Endothelial cell of umbilical vein (primary cell): ENCODE measurements around the gene SLC10A1.

Experiments
- JUN ChIP-seq: IDR thresholded peaks from 2 replicates; pipeline ENCODE4 v1.6.1; 2011; ENCODE audit warnings: borderline replicate concordance, low read depth; ENCODE audit not compliant: insufficient read length, insufficient read depth
- POLR2A ChIP-seq: IDR thresholded peaks from 2 replicates; pipeline ENCODE4 v1.6.1; 2012; ENCODE audit warnings: low read depth, mild to moderate bottlenecking, control low read depth, low read length
- TF ChIP-seq, protein P1 (sequence below), 2 donors: IDR thresholded peaks; 1 replicate in 1 of 2; 2 replicates in 1 of 2; pipeline ENCODE4 v1.5.1; 2011; ENCODE audit warnings: low read length in 2 of 2, mild to moderate bottlenecking in 2 of 2, moderate library complexity in 2 of 2, control low read depth in 1 of 2, inconsistent platforms in 1 of 2, low read depth in 1 of 2; ENCODE audit not compliant: insufficient read depth in 1 of 2; ENCODE audit errors: extremely low read depth in 1 of 2

DNA sequence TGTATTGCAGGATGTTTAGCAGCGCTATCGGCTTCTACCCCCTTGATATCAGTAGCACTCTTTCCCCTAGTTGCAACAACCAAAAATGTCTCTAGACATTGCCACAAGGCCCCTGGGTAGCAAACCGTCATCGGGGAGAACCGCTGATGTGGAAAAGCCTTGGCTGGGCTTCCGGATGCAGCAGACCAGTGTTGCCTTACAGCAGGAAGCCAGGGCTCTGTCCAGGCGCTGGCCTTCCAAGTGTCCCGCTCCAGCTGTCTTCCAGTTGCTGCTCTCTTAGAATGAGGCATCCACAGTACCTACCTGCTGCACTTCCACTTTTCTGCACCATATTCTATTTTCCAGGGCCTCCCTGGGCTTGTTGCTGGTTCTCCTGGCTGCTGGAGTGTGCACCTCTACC, 22.6 kb upstream of the SLC10A1 start:
- TF ChIP-seq, protein P1, sequence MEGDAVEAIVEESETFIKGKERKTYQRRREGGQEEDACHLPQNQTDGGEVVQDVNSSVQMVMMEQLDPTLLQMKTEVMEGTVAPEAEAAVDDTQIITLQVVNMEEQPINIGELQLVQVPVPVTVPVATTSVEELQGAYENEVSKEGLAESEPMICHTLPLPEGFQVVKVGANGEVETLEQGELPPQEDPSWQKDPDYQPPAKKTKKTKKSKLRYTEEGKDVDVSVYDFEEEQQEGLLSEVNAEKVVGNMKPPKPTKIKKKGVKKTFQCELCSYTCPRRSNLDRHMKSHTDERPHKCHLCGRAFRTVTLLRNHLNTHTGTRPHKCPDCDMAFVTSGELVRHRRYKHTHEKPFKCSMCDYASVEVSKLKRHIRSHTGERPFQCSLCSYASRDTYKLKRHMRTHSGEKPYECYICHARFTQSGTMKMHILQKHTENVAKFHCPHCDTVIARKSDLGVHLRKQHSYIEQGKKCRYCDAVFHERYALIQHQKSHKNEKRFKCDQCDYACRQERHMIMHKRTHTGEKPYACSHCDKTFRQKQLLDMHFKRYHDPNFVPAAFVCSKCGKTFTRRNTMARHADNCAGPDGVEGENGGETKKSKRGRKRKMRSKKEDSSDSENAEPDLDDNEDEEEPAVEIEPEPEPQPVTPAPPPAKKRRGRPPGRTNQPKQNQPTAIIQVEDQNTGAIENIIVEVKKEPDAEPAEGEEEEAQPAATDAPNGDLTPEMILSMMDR (IDR thresholded peaks at IDR 0.05; ENCODE audit: extremely low read depth in 1 of 2, insufficient read depth in 1 of 2, low read depth in 1 of 2, low read length in 2 of 2), result no peak
- TF ChIP-seq POLR2A (no peak), JUN (no peak)
